Measurements from ENCODE around the gene NOL3. TPM values are rescaled to one million over a fixed set of nuclear protein-coding genes. Genes with fewer than 3 reads are reported as not detected.

The NOL3 gene
- total RNA-seq, 1 experiment from 2014 or later: 68.0 TPM

DNA sequence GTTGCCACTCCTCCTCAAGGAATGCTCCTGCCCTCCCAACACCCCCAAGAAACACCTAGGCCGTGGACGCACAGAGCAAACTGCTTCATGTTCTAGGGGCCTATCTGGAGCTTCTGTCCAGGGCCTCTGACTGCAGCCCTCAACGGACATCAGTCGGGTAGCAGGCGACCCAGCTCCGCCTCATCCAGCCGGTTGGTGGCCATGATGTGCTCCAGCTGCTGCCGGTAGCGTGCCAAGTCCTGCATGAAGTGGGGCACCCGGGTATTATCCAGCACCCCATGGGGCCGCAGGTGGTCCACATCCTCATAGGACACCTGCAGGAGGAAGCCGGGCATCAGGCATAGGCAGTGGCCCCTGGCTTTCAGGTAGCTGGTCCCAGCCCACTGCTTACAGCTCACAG is 6.3 kb downstream of the NOL3 start:
- DNase-seq: no peak
- no peaks in the 10 kb centered on the region for H3K9me2 ChIP-seq (ENCODE audit: insufficient read depth)
- H3K27me3 ChIP-seq (ENCODE audit: insufficient read depth, low read depth): no peaks in the 10 kb centered on the region
- H4K20me1 ChIP-seq (ENCODE audit: insufficient read depth): no peaks in the 10 kb centered on the region
- BruUV-seq (replicated peaks): no TSS peak
- ChIA-PET POLR2A (ENCODE audit: unreplicated experiment) (interaction anchor here (0.6 to 0.7 kb wide), 2 partner anchors 16 to 140 kb away, joined by 3 to 10 read pairs; no protein-coding TSS in a partner anchor), CTCF (no interaction called here)
- intact Hi-C loops (cut with micrococcal nuclease; ENCODE audit: unreplicated experiment): no loop called here
- H3K4me2 ChIP-seq: no peak overlapping the region
- H3K27ac ChIP-seq: no peak overlapping the region
- H3K4me1 ChIP-seq (replicated peaks; ENCODE audit: insufficient read depth): peaks cover 43% of the 10 kb centered on the region
- no peaks in the 10 kb centered on the region for H3K36me3 ChIP-seq (ENCODE audit: low read depth)
- H3F3A ChIP-seq (ENCODE audit: insufficient read depth, low read depth): peaks cover 61% of the 10 kb centered on the region
- TF ChIP-seq EZH2 (IDR thresholded peaks at IDR 0.05; ENCODE audit: low read depth): no peak
- TF ChIP-seq, protein P1, sequence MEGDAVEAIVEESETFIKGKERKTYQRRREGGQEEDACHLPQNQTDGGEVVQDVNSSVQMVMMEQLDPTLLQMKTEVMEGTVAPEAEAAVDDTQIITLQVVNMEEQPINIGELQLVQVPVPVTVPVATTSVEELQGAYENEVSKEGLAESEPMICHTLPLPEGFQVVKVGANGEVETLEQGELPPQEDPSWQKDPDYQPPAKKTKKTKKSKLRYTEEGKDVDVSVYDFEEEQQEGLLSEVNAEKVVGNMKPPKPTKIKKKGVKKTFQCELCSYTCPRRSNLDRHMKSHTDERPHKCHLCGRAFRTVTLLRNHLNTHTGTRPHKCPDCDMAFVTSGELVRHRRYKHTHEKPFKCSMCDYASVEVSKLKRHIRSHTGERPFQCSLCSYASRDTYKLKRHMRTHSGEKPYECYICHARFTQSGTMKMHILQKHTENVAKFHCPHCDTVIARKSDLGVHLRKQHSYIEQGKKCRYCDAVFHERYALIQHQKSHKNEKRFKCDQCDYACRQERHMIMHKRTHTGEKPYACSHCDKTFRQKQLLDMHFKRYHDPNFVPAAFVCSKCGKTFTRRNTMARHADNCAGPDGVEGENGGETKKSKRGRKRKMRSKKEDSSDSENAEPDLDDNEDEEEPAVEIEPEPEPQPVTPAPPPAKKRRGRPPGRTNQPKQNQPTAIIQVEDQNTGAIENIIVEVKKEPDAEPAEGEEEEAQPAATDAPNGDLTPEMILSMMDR (conservative IDR thresholded peaks at IDR 0.05): no peak
- H3K79me2 ChIP-seq (ENCODE audit: low read depth): peaks cover 8% of the 10 kb centered on the region; the same call in 1 of the 2 replicates
- H3K9me3 ChIP-seq (ENCODE audit: insufficient read depth, low read depth): no peaks in the 10 kb centered on the region
- no peak overlapping the region for H2AFZ ChIP-seq
- no peak overlapping the region for H3K4me3 ChIP-seq

DNA sequence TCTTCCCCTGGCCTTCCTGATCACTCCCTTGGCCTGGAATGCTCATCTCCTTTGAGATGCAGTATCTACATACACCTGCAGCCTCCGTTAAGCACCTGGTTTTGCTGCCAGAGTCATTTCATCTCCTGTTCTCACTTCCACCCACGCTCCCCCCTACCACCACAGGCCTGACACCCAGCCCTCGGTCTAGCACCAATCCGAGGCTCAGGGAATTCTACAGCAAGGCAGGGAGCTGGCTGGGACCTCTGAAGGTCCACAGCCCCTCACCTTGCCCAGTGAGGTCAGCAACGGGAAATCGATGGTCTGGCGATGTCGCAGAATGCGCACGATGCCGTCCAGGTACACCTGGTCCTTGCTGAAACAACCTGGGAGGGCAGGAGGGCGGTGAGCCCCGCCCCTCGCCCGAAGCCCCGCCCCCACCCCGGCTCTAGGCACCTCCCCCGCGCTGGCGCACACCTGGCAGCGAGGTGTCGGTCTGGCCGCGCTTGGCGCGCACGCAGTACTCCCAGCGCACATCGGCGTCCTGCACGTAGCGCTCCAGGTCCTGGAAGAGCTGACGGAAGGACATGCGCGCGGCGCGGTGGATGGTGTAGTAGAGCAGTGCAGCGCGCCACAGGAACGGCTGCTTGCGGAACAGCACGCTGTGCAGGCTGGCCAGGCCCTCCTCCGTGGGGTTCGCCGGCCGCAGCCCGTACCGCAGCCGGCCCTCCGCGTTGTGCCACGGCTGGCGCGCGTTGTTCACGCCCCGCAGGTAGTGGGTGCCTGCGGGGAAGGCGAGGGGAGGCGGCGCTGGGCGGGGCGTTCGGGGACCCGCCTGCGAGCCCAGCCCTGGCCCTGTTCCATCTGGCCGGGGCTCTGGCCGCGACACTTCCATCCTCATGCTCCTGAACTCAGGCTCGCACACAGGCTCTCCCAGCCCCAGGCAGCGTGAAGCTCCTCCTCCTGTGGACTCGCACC is 7.7 kb downstream of the NOL3 start:
- Histone ChIP-seq H3K4me1 (replicated peaks; ENCODE audit: insufficient read depth) (peaks cover 46% of the 10 kb centered on the region), H4K20me1 (ENCODE audit: insufficient read depth) (no peaks in the 10 kb centered on the region), H3K27ac (peak overlapping the region; percentile 48), H2AFZ (peak overlapping the region; percentile 75; the same call in 1 of the 2 replicates), H3K4me2 (peak overlapping the region; percentile 92), H3F3A (ENCODE audit: insufficient read depth, low read depth) (peaks cover 50% of the 10 kb centered on the region), H3K27me3 (ENCODE audit: insufficient read depth, low read depth) (no peaks in the 10 kb centered on the region), H3K9me2 (ENCODE audit: insufficient read depth) (no peaks in the 10 kb centered on the region), H3K36me3 (ENCODE audit: low read depth) (no peaks in the 10 kb centered on the region), H3K9me3 (ENCODE audit: insufficient read depth, low read depth) (no peaks in the 10 kb centered on the region), H3K4me3 (peak overlapping the region; percentile 72), H3K79me2 (ENCODE audit: low read depth) (peaks cover 15% of the 10 kb centered on the region)
- no peak for TF ChIP-seq EZH2 (IDR thresholded peaks at IDR 0.05; ENCODE audit: low read depth)
- TF ChIP-seq, protein P1 (conservative IDR thresholded peaks at IDR 0.05): no peak
- intact Hi-C loops (cut with micrococcal nuclease; ENCODE audit: unreplicated experiment): no loop called here
- POLR2A ChIA-PET (ENCODE audit: unreplicated experiment): interaction anchor here (0.8 to 1.0 kb wide), 3 partner anchors 9 to 68 kb away, joined by 3 to 16 read pairs (median 5); no protein-coding TSS in a partner anchor
- CTCF ChIA-PET: interaction anchor here (0.6 kb wide), 1 partner anchor 15 kb away, joined by 8 read pairs; no protein-coding TSS in a partner anchor
- peak; percentile 92 for DNase-seq
- BruUV-seq (replicated peaks): no TSS peak

GRCh38 chr16:67179421-67180080 is 9.2 kb downstream of the NOL3 start:
- peaks cover 16% of the 10 kb centered on the region for H3K79me2 ChIP-seq (ENCODE audit: low read depth)
- TF ChIP-seq EZH2 (IDR thresholded peaks at IDR 0.05; ENCODE audit: low read depth): no peak
- TF ChIP-seq, protein P1 (conservative IDR thresholded peaks at IDR 0.05): no peak; the same call in 1 of the 2 replicates
- peaks cover 40% of the 10 kb centered on the region for H3F3A ChIP-seq (ENCODE audit: insufficient read depth, low read depth)
- no peak for DNase-seq
- CTCF ChIA-PET: no interaction called here
- no peaks in the 10 kb centered on the region for H3K9me3 ChIP-seq (ENCODE audit: insufficient read depth, low read depth)
- no peaks in the 10 kb centered on the region for H3K27me3 ChIP-seq (ENCODE audit: insufficient read depth, low read depth)
- H3K9me2 ChIP-seq (ENCODE audit: insufficient read depth): no peaks in the 10 kb centered on the region
- H3K4me3 ChIP-seq: no peak overlapping the region
- H4K20me1 ChIP-seq (ENCODE audit: insufficient read depth): no peaks in the 10 kb centered on the region
- no peak overlapping the region for H3K27ac ChIP-seq
- BruUV-seq (replicated peaks): no TSS peak
- POLR2A ChIA-PET (ENCODE audit: unreplicated experiment): interaction anchor here (0.6 kb wide), 1 partner anchor 9 kb away, joined by 4 read pairs; no protein-coding TSS in a partner anchor
- peak overlapping the region; percentile 92 for H3K4me2 ChIP-seq
- no peak overlapping the region for H2AFZ ChIP-seq
- intact Hi-C loops (cut with micrococcal nuclease; ENCODE audit: unreplicated experiment): no loop called here
- H3K4me1 ChIP-seq (replicated peaks; ENCODE audit: insufficient read depth): peaks cover 44% of the 10 kb centered on the region
- no peaks in the 10 kb centered on the region for H3K36me3 ChIP-seq (ENCODE audit: low read depth)

Measured in PC-9 (cell line).